A673 (cell line): ENCODE results near the gene LGALS3. TPM values are rescaled to one million over a fixed set of nuclear protein-coding genes. Genes with fewer than 3 reads are reported as not detected.

ENCODE experiments used
- BruUV-seq: library from RNA; stranded (reverse); fragments of 400-500 nt; replicated peaks from 2 replicates; lab custom pipeline; 2021; lab: Mats Ljungman, UMichigan
- CTCF ChIA-PET: fragments of 300-600 bp; sonication (Branson Sonifier 250); formaldehyde crosslinking; loops from one replicate; lab custom pipeline; 2022; ENCODE audit warnings: antibody characterized with exemption; lab: Charles Lee
- POLR2A ChIA-PET: fragments of 300-600 bp; sonication (Branson Sonifier 250); formaldehyde crosslinking; loops from one replicate; lab custom pipeline; 2022; ENCODE audit warnings: antibody characterized with exemption; ENCODE audit not compliant: low non-redundant PET; lab: Charles Lee
- DNase-seq: peaks from one replicate; pipeline ENCODE4 v3.0.0-alpha.2; 2015; ENCODE audit warnings: low spot score
- H3K27ac ChIP-seq: fragments of 200-600 bp; sonication (generic); 2 replicates; pipeline ENCODE4 v1.5.1; 2016; ENCODE audit warnings: mixed run types, low read depth, mild to moderate bottlenecking, mixed read lengths, antibody characterized with exemption, low read length; ENCODE audit not compliant: poor library complexity, severe bottlenecking
- H3K27me3 ChIP-seq: fragments of 200-600 bp; sonication (generic); replicated peaks from 2 replicates; pipeline ENCODE4 v1.6.1; 2017; ENCODE audit warnings: mixed run types, low read depth, mild to moderate bottlenecking, mixed read lengths, antibody characterized with exemption, low read length; ENCODE audit not compliant: insufficient read depth, poor library complexity
- H3K36me3 ChIP-seq: fragments of 200-600 bp; sonication (generic); 2 replicates; pipeline ENCODE4 v1.6.1; 2016; ENCODE audit warnings: mixed run types, mild to moderate bottlenecking, mixed read lengths, antibody characterized with exemption, low read length; ENCODE audit not compliant: insufficient read depth, poor library complexity, severe bottlenecking
- H3K4me1 ChIP-seq: fragments of 200-600 bp; sonication (generic); 2 replicates; pipeline ENCODE4 v1.6.1; 2017; ENCODE audit warnings: mixed run types, mild to moderate bottlenecking, mixed read lengths, antibody characterized with exemption, low read length; ENCODE audit not compliant: insufficient read depth, poor library complexity, severe bottlenecking
- H3K4me3 ChIP-seq: fragments of 200-600 bp; sonication (generic); 2 replicates; pipeline ENCODE4 v1.5.1; 2016; ENCODE audit warnings: low read depth, mixed run types, mild to moderate bottlenecking, mixed read lengths, low read length; ENCODE audit not compliant: poor library complexity, severe bottlenecking
- H3K9me3 ChIP-seq: fragments of 200-600 bp; sonication (generic); 2 replicates; pipeline ENCODE4 v1.6.1; 2016; ENCODE audit warnings: mixed run types, low read depth, mild to moderate bottlenecking, mixed read lengths, antibody characterized with exemption, low read length; ENCODE audit not compliant: poor library complexity, severe bottlenecking
- EZH2 ChIP-seq: fragments of 200-600 bp; sonication (generic); IDR thresholded peaks from 2 replicates; pipeline ENCODE4 v1.6.1; 2017; ENCODE audit warnings: borderline replicate concordance, low read depth, mild to moderate bottlenecking, mixed read lengths, antibody characterized with exemption, low read length; ENCODE audit not compliant: poor library complexity, severe bottlenecking
- intact Hi-C: fragments of 100-400 bp; cut with micrococcal nuclease; formaldehyde crosslinking; loops from one replicate; pipeline ENCODE4 v1.10.0; 2022; ENCODE audit not compliant: unreplicated experiment
- total RNA-seq: library from RNA; stranded (reverse); gene quantifications from 2 replicates; pipeline ENCODE4 v1.2.3, GENCODE V29; 2021
- TF ChIP-seq, protein P1 (sequence below): fragments of 300-800, 200-600 bp; sonication (generic); conservative IDR thresholded peaks from 2 replicates; pipeline ENCODE4 v1.5.1; 2017; ENCODE audit warnings: low read depth, mild to moderate bottlenecking, antibody characterized with exemption, low read length, moderate library complexity, mixed read lengths

LGALS3 gene
- total RNA-seq, 1 experiment from 2014 or later = 11.0 TPM

DNA sequence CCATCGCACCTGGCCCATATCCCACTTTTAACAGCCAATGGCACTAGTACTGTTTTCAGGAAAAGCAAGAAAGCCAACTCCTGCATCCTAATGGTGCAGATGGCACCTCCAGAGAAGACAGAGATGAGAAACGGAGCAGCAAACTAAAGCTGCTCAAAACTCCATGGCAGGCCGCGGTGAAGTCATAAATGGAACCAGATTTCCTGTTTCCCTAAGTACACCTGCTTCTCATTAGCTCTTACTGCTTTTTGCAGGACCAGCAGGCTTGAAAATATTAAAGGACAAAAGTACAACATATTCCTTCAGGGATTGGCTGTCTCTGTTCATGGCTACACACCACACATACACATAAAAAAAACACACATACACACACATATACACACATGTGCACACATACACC lies 36.7 kb upstream of the LGALS3 start:
- peak; percentile 58 for DNase-seq
- intact Hi-C loops = loop anchor here (5.0 kb wide), 1 partner anchor 340 kb away; no protein-coding TSS in a partner anchor
- no TSS peak for BruUV-seq

DNA sequence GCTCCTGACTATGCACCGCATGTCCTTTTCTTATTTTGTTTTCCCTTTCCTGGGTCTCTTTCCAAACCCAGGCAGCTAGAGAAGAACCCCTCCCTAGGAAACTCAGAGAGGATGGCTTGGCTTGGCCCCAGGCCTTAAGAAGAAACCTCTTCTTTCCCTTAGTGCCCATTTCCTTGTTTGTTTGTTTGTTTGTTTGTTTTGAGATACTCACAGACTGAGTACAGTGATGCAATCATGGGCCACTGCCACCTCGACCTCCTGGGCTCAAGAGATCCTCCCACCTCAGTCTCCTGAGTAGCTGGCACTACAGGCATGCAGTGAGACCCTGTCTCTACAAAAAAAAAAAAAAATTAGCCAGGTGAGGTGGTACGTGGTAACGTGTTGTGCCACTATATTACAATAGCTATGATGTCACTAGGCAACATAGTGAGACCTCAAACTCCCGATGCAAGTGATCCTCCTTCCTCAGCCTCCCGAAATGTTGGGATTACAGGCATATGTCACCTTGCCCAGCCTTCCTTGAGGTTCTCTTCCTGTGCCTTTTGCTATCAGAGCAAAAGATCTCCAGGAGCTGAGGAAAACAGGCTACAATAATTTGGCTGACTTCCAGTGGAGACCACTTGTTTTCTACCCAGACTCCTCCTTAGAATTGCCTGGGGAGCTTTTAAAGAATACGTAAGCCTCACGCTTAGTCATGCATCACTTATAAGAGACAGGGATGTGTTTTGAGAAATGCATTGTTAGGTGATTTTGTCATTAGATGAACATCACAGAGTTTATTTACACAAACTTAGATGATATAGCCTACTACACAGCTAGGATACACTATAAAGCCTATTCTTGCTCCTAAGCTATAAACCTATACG lies 34.5 kb upstream of the LGALS3 start:
- Histone ChIP-seq H3K4me1 (peaks cover 16% of the 10 kb centered on the region), H3K27ac (no peak overlapping the region), H3K36me3 (no peaks in the 10 kb centered on the region), H3K9me3 (no peaks in the 10 kb centered on the region), H3K4me3 (no peak overlapping the region), H3K27me3 (no peaks in the 10 kb centered on the region)
- no TSS peak for BruUV-seq
- TF ChIP-seq, protein P1, sequence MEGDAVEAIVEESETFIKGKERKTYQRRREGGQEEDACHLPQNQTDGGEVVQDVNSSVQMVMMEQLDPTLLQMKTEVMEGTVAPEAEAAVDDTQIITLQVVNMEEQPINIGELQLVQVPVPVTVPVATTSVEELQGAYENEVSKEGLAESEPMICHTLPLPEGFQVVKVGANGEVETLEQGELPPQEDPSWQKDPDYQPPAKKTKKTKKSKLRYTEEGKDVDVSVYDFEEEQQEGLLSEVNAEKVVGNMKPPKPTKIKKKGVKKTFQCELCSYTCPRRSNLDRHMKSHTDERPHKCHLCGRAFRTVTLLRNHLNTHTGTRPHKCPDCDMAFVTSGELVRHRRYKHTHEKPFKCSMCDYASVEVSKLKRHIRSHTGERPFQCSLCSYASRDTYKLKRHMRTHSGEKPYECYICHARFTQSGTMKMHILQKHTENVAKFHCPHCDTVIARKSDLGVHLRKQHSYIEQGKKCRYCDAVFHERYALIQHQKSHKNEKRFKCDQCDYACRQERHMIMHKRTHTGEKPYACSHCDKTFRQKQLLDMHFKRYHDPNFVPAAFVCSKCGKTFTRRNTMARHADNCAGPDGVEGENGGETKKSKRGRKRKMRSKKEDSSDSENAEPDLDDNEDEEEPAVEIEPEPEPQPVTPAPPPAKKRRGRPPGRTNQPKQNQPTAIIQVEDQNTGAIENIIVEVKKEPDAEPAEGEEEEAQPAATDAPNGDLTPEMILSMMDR = no peak
- no peak for TF ChIP-seq EZH2
- POLR2A ChIA-PET = no interaction called here
- CTCF ChIA-PET = no interaction called here
- intact Hi-C loops = loop anchor here (5.0 kb wide), 1 partner anchor 338 kb away; no protein-coding TSS in a partner anchor
- peak; percentile 53 for DNase-seq

More for the DNA sequence above, 36.7 kb upstream of the LGALS3 start:
- no peak overlapping the region for H3K4me3 ChIP-seq
- no peak for TF ChIP-seq EZH2
- TF ChIP-seq, protein P1 = no peak
- H3K4me1 ChIP-seq = peaks cover 16% of the 10 kb centered on the region
- no peaks in the 10 kb centered on the region for H3K27me3 ChIP-seq
- POLR2A ChIA-PET = no interaction called here
- CTCF ChIA-PET = interaction anchor here (1.4 kb wide), 1 partner anchor 68 kb away, joined by 4 read pairs; no protein-coding TSS in a partner anchor
- H3K36me3 ChIP-seq = no peaks in the 10 kb centered on the region
- H3K27ac ChIP-seq = no peak overlapping the region
- no peaks in the 10 kb centered on the region for H3K9me3 ChIP-seq

GRCh38 chr14:55097881-55098560 lies 31.0 kb upstream of the LGALS3 start:
- Histone ChIP-seq H3K4me1 (peaks cover 17% of the 10 kb centered on the region), H3K9me3 (no peaks in the 10 kb centered on the region), H3K36me3 (no peaks in the 10 kb centered on the region), H3K27me3 (no peaks in the 10 kb centered on the region), H3K27ac (no peak overlapping the region), H3K4me3 (no peak overlapping the region)
- CTCF ChIA-PET = no interaction called here
- no peak for TF ChIP-seq EZH2
- TF ChIP-seq, protein P1 = no peak
- intact Hi-C loops = no loop called here
- no peak for DNase-seq
- no TSS peak for BruUV-seq
- POLR2A ChIA-PET = no interaction called here
